ENCODE results near the gene PSMB2.

- TF ChIP-seq CTCF (IDR thresholded peaks at IDR 0.05; ENCODE audit: low read depth, low read length): no peak
- TF ChIP-seq EZH2phosphoT487 (IDR thresholded peaks at IDR 0.05; ENCODE audit: low read depth): no peak
These were observed 87.5 kb downstream of the PSMB2 start for GRCh38 chr1:35553851-35554250.
